NCI-H2081 (cell line): ENCODE measurements around the gene CXCL11.
"Not testable (repeated sequence)": the region's sequence is repeated elsewhere in the genome, so short reads cannot be mapped to it uniquely, and the experiment has no call there.

Source experiments
- DNase-seq, 2 experiments: peaks; one replicate each; lab custom pipeline; 2025; lab: John Stamatoyannopoulos, UW

Gene CXCL11

GRCh38 chr4:76035799-76036380 is at the start of gene CXCL11:
TSS of gene CXCL11 (minus strand) at chr4:76036070. CDS start at chr4:76035987, 83 bp downstream.
- DNase-seq: no peak

- DNase-seq: no peak
Measured at GRCh38 chr4:76084542-76084941, 48.7 kb upstream of the CXCL11 start.

- no peak for DNase-seq
Measured at GRCh38 chr4:76083386-76083988, 47.6 kb upstream of the CXCL11 start.

GRCh38 chr4:76078033-76078613 is 42.3 kb upstream of the CXCL11 start:
- no peak for DNase-seq

- no peak for DNase-seq
Measured at GRCh38 chr4:76074993-76075600, 39.2 kb upstream of the CXCL11 start.

- DNase-seq: no peak
Measured at GRCh38 chr4:76074468-76074867, 38.6 kb upstream of the CXCL11 start, which contains the start of gene ART3. TSS of gene ART3 (plus strand) at chr4:76074709. CDS start at chr4:76075890, 1,181 bp downstream.

- no peak for DNase-seq
Measured at GRCh38 chr4:76072760-76073159, 36.9 kb upstream of the CXCL11 start.

GRCh38 chr4:76067652-76068286 is 31.9 kb upstream of the CXCL11 start:
- peak; percentile 29 to 44 for DNase-seq

- DNase-seq: no peak
Measured at GRCh38 chr4:76066546-76066945, 30.7 kb upstream of the CXCL11 start.

- no peak for DNase-seq
Measured at GRCh38 chr4:76061982-76062381, 26.1 kb upstream of the CXCL11 start.

GRCh38 chr4:76061421-76061820 is 25.6 kb upstream of the CXCL11 start:
- DNase-seq: no peak

- DNase-seq: no peak
Measured at GRCh38 chr4:76060506-76060905, 24.6 kb upstream of the CXCL11 start.

GRCh38 chr4:76059750-76060149 is 23.9 kb upstream of the CXCL11 start:
- DNase-seq: no peak

- DNase-seq: no peak
Measured at GRCh38 chr4:76058888-76059426, 23.1 kb upstream of the CXCL11 start.

- no peak for DNase-seq
Measured at GRCh38 chr4:76058302-76058701, 22.4 kb upstream of the CXCL11 start.

- no peak for DNase-seq
Measured at GRCh38 chr4:76055421-76055820, 19.6 kb upstream of the CXCL11 start.

- no peak for DNase-seq
Measured at GRCh38 chr4:76055016-76055415, 19.1 kb upstream of the CXCL11 start.

GRCh38 chr4:76053730-76054129 is 17.9 kb upstream of the CXCL11 start:
- no peak for DNase-seq

GRCh38 chr4:76050560-76051050 is 14.7 kb upstream of the CXCL11 start:
- DNase-seq: not testable (repeated sequence)

- not testable (repeated sequence) for DNase-seq
Measured at GRCh38 chr4:76049860-76050416, 14.1 kb upstream of the CXCL11 start.

- DNase-seq: not testable (repeated sequence)
Measured at GRCh38 chr4:76044686-76045085, 8.8 kb upstream of the CXCL11 start.

- DNase-seq: not testable (repeated sequence)
Measured at GRCh38 chr4:76043306-76043705, 7.4 kb upstream of the CXCL11 start.
